ENCODE data around the gene GASK1A.
"Not testable (repeated sequence)": the region's sequence is repeated elsewhere in the genome, so short reads cannot be mapped to it uniquely, and the experiment has no call there.

The GASK1A gene

GRCh38 chr3:42979044-42979972, at the start of gene GASK1A:
TSS of gene GASK1A (plus strand) at chr3:42979311. CDS start at chr3:42979643, 332 bp downstream.
- DNase-seq (ENCODE audit: low read depth): no peak

DNA sequence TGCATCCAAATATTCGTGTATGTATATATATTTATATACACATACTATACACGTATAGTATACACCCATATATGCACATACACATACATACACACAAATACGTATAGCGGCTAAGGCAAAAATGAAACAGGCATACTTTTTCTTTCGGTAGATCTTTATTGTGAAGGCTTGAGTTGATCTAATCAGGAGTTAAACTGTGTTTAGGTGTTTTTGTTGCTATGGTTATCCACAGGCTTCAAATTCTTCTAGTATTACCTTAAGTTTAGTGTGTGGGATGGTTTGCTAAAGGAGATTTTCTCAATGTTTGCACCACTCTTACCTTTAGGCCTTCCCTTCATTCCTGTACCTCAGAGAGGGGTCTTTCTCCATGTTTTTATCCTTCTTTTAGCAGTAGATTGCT, 45.0 kb upstream of the GASK1A start:
- DNase-seq (ENCODE audit: low read depth): no peak

- DNase-seq (ENCODE audit: low read depth): no peak
These were observed 44.2 kb upstream of the GASK1A start for GRCh38 chr3:42934910-42935309.

- DNase-seq (ENCODE audit: low read depth): no peak
These were observed 43.6 kb upstream of the GASK1A start for GRCh38 chr3:42935472-42935871.

DNA sequence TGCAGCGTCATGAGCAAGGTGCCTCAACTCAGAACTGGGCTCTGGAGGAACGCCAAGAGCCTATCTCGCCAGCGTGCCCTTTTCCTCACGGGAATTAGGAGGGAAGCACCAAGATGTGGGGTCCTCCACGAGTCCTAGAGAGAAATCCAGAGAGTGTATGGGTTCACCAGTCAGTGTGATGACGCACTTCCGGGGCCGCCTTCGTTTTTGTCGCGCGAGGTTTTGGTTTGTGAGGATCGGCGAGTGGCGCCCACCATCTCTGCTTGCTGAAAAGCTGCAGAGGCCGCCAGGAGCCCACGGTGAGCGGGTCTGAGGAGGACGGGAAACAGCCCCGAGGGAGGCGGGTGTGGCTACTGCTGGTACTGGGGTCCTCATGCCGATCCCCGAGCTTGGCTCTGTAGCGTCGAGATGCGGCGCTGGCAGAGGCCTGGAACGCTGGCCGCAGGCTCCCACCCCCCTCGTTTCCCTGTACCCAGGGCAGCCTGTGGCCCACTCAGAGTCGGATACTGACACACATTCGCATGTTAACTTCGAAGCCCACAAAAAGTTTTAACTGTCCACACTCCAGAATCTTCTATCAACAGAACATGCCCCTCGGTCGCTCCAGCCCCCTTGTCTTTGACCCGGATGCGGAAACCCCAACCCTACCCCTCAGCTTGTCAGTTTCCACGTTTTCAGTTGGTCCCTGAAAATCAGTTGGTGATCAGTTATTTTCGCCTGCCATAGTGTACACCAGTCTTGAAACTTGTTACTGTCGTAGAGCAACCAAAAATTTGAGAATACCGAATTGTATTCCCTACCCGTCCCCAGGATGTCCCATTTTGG, 42.7 kb upstream of the GASK1A start:
- DNase-seq (ENCODE audit: low read depth): no peak

DNA sequence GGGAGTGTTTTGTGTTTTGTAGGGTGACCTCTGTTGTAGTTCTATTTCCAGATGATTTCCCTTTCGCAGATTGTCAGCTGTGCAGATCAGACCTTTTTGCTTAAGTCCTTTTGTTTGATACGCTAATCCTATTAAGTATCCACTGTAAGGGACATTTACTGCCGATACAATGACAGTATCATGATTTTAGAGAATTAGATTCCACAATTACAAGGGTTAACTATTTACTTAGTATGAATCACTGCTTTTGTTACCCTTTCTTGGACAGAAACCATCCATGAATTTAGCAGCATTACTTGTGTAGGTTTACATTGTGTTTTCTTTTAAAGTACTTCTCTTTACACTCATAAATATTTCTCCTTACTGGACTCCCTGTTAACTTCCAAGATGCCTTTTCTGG, 41.8 kb upstream of the GASK1A start:
- DNase-seq (ENCODE audit: low read depth): no peak

- no peak for DNase-seq (ENCODE audit: low read depth)
These were observed 36.4 kb upstream of the GASK1A start for GRCh38 chr3:42942693-42943092.

GRCh38 chr3:42946050-42946449, 33.1 kb upstream of the GASK1A start:
- no peak for DNase-seq (ENCODE audit: low read depth)

- no peak for DNase-seq (ENCODE audit: low read depth)
These were observed 21.5 kb upstream of the GASK1A start for GRCh38 chr3:42957573-42957972.

DNA sequence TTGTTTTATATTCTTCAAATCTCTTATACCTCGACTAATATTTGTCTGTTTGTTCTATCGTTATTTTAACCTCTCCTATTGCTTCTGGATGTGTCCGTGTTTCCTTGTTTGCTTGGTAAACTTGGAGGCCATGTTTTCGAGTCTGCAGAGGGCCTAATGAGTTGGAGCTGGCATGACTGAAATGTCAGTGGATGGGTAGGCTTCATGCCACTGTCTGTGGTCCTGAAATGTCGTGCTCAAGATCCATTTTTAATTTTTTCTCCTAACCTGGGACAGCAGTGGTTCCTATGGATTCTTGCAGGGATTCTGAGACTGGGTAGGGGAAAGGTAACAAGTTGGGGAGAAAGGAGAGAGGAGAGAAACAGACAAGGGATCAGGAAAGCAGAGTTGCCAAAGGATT, 18.8 kb upstream of the GASK1A start:
- DNase-seq (ENCODE audit: low read depth): no peak

GRCh38 chr3:42960786-42961185, 18.3 kb upstream of the GASK1A start:
- DNase-seq (ENCODE audit: low read depth): no peak

DNA sequence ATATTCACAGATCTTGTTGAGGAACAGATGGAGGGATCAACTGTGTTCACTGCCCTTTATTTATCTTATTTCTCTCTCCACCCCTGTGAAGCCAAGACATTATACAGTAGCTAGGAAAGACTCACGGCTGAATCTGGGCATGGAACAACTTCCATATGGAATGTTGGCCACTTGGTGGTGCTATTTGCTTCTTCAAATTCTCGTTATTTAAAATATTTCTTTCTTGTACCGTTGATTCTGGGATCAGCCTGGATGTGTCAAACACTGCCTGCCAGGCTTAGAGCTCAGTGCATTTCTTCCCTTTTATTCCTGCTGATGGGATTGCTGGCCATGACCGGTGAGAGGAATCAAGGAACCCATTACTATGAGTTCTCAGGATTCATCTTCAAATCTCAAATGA, 17.5 kb upstream of the GASK1A start:
- DNase-seq (ENCODE audit: low read depth): no peak

- no peak for DNase-seq (ENCODE audit: low read depth)
These were observed 15.8 kb upstream of the GASK1A start for GRCh38 chr3:42963269-42963668.

- DNase-seq (ENCODE audit: low read depth): no peak
These were observed 14.8 kb upstream of the GASK1A start for GRCh38 chr3:42964266-42964665.

DNA sequence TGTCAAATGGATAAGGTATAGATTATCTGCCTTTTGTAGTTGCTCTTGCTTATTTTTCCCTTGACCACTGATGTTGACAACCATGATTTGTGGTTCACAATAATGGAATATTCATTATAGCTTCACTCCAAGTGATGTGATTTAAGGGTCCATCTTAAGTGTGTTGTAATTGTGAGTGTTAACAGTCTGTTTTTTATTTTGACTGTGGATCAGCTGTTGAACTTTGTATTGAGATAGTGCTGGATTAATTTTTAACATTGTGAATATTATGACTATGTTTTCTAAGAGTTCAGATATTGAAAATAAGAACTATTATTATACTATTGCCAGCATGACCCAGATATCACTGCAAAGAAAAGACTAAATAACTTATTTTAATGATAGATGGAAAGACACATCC, 8.6 kb upstream of the GASK1A start:
- no peak for DNase-seq (ENCODE audit: low read depth)

- DNase-seq (ENCODE audit: low read depth): no peak
These were observed 7.9 kb upstream of the GASK1A start for GRCh38 chr3:42970976-42971772.

DNA sequence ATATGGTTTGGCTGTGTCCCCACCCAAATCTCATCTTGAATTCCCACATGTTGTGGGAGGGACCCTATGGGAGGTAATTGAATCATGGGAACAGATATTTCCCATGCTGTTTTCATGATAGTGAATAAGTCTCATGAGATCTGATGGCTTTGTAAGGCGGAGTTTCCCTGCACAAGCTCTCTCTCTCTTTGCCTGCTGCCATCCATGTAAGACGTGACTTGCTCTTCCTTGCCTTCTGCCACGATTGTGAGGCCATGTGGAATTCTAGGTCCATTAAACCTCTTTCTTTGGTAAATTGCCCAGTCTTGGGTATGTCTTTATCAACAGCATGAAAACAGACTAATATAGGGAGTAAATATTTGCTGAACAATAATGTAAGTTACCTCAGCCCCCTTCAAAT, 4.2 kb upstream of the GASK1A start:
- not testable (repeated sequence) for DNase-seq (ENCODE audit: low read depth)

- DNase-seq (ENCODE audit: low read depth): no peak
These were observed 3.7 kb upstream of the GASK1A start for GRCh38 chr3:42975456-42975855.

DNA sequence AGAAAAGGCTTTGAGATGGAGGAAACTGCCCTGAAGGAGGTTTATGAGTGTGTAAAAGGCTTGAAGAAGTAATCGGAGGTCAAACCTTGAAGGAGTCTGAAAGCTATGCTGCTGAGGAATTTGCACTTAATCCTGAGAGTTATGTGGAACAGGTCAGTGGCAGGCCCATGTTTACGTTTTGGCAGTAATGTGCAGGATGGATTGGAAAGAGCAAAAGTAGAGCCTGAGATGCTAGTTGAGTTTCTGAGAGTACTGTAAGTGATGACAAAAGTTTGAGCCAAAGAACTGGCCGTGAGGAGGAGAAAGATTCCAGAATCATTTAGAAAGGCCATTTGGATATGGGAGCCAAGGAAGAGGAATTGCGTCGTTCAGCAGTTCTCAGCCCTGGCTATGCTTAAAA, 3.2 kb upstream of the GASK1A start:
- DNase-seq (ENCODE audit: low read depth): no peak

GRCh38 chr3:42980209-42980608, 1.1 kb downstream of the GASK1A start:
- DNase-seq (ENCODE audit: low read depth): no peak

- DNase-seq (ENCODE audit: low read depth): no peak
These were observed 1.8 kb downstream of the GASK1A start for GRCh38 chr3:42980909-42981308.
